Progenitor cell of endocrine pancreas (in vitro differentiated cells): ENCODE measurements around the gene TGFBR2. TPM values are rescaled to one million over a fixed set of nuclear protein-coding genes. Genes with fewer than 3 reads are reported as not detected.

ENCODE experiments used
- DNase-seq: peaks from one replicate; pipeline ENCODE4 v3.0.0; 2021; ENCODE audit warnings: low spot score; ENCODE audit not compliant: unreplicated experiment
- H3K27ac Mint-ChIP-seq: 2 replicates; pipeline ENCODE4 v1.8.0; 2021; ENCODE audit warnings: mild to moderate bottlenecking, moderate library complexity, mixed read lengths
- H3K27me3 Mint-ChIP-seq: 2 replicates; pipeline ENCODE4 v1.8.0; 2021; ENCODE audit warnings: mixed read lengths
- H3K36me3 Mint-ChIP-seq: 2 replicates; pipeline ENCODE4 v1.8.0; 2022; ENCODE audit warnings: mixed read lengths; ENCODE audit not compliant: insufficient read depth
- H3K4me1 Mint-ChIP-seq: 2 replicates; pipeline ENCODE4 v1.8.0; 2021; ENCODE audit warnings: low read depth, mixed read lengths
- H3K4me3 Mint-ChIP-seq: 2 replicates; pipeline ENCODE4 v1.8.0; 2021; ENCODE audit warnings: low read depth, mild to moderate bottlenecking, moderate library complexity, mixed read lengths
- H3K9me3 Mint-ChIP-seq: 2 replicates; pipeline ENCODE4 v1.8.0; 2021; ENCODE audit warnings: low read depth, mixed read lengths
- total RNA-seq: library from RNA; stranded (reverse); gene quantifications from 2 replicates; pipeline ENCODE4 v1.2.1, GENCODE V29; 2021
- TF ChIP-seq, protein P1 (sequence below): fragments of 200-600 bp; sonication (generic); IDR thresholded peaks from one replicate; pipeline ENCODE4 v1.5.0; 2021; ENCODE audit warnings: antibody characterized with exemption, mild to moderate bottlenecking; ENCODE audit not compliant: unreplicated experiment

The TGFBR2 gene
- total RNA-seq, 1 donor from 2014 or later: 21.1 TPM

DNA sequence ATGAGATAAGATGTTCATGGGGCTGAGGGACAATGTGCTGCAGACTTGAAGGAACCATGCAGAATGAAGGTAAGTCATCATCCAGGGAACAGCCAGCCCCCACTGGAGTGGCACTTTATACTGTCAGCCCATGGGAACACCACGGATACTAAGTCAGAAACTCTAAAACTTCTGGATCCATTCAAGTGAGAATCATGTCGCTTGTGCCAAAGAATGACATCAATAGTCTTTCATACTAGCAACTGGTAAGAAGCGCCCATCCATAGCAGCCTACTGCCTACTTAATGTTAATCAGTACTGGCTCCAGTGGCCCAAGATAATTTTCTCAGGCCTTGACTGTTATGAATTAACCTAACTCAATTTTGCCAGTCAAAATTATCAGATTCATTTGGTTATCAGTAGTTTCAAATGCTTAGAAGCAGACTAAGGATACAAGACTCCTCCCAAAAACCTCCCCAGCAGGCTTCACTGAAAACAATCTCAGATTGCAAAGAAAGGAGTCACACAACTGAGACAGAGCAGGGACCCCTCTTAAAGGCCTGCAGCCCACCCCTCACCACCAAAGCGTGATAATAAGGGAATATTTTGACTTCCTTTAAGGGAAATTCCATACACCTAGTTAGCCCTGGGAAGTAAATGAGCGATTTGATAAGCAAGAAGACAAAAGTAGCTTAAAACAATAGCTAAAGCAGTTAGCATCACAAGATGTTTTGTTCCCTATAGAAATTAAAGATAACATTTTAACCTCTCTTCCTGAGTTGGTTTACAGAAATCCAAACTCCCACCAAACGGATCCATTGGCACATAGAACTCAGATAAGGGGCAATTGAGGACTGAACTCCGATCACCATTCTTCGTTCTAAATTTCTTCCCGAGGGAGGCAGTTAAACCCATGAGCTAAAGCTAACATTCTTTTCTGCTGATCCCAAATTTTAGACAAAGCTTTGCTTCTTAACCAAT, 98.8 kb downstream of the TGFBR2 start:
- TF ChIP-seq, protein P1, sequence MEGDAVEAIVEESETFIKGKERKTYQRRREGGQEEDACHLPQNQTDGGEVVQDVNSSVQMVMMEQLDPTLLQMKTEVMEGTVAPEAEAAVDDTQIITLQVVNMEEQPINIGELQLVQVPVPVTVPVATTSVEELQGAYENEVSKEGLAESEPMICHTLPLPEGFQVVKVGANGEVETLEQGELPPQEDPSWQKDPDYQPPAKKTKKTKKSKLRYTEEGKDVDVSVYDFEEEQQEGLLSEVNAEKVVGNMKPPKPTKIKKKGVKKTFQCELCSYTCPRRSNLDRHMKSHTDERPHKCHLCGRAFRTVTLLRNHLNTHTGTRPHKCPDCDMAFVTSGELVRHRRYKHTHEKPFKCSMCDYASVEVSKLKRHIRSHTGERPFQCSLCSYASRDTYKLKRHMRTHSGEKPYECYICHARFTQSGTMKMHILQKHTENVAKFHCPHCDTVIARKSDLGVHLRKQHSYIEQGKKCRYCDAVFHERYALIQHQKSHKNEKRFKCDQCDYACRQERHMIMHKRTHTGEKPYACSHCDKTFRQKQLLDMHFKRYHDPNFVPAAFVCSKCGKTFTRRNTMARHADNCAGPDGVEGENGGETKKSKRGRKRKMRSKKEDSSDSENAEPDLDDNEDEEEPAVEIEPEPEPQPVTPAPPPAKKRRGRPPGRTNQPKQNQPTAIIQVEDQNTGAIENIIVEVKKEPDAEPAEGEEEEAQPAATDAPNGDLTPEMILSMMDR: no peak
- Mint-ChIP-seq H3K4me3 (no peak overlapping the region), H3K27me3 (no peaks in the 10 kb centered on the region), H3K4me1 (no peaks in the 10 kb centered on the region), H3K36me3 (peaks cover 17% of the 10 kb centered on the region), H3K27ac (no peak overlapping the region), H3K9me3 (peaks cover 32% of the 10 kb centered on the region)
- DNase-seq: no peak

DNA sequence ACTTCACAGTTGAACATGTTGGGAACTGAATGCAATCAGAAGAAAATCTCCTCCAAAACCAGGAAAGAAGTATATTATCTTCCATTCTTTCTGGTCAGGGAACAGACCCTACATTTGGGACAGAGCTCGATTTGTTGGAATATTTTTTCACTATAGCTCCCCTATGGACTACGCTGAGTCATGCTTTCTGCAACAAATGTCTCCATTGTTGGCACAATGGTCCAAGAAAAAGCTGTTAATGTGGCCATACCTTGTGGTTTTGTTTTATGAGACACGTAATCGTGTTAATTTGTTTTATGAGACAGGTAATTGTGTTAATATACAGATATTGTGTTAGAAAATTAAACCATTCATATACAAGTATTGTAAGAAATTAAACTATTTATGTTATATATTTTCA, 101.4 kb downstream of the TGFBR2 start:
- no peak overlapping the region for H3K4me3 Mint-ChIP-seq
- no peaks in the 10 kb centered on the region for H3K27me3 Mint-ChIP-seq
- peaks cover 21% of the 10 kb centered on the region for H3K9me3 Mint-ChIP-seq
- no peak for DNase-seq
- H3K27ac Mint-ChIP-seq: no peak overlapping the region
- H3K4me1 Mint-ChIP-seq: no peaks in the 10 kb centered on the region
- TF ChIP-seq, protein P1: no peak
- peaks cover 10% of the 10 kb centered on the region for H3K36me3 Mint-ChIP-seq

DNA sequence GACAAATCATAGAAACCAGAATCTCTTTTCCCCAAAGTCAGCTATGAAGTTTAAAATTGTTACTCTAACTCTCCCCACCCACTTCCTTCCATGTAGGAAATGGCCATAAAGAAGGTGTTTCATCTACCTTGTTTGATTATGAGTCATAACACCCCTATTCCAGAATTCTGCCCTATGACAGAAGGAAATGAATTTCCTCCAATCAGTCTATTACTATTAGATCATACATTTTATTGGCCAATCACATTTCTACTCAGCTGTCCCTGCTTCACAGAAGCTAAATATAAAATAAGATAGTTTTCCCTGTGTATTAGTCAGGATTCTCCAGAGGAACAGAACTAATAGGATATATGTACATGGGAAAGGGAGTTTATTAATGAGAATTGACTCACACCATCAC, 102.1 kb downstream of the TGFBR2 start:
- Mint-ChIP-seq H3K27me3 (no peaks in the 10 kb centered on the region), H3K4me3 (no peak overlapping the region), H3K36me3 (peaks cover 6% of the 10 kb centered on the region), H3K9me3 (peaks cover 15% of the 10 kb centered on the region), H3K4me1 (no peaks in the 10 kb centered on the region), H3K27ac (no peak overlapping the region)
- DNase-seq: no peak
- TF ChIP-seq, protein P1: no peak

DNA sequence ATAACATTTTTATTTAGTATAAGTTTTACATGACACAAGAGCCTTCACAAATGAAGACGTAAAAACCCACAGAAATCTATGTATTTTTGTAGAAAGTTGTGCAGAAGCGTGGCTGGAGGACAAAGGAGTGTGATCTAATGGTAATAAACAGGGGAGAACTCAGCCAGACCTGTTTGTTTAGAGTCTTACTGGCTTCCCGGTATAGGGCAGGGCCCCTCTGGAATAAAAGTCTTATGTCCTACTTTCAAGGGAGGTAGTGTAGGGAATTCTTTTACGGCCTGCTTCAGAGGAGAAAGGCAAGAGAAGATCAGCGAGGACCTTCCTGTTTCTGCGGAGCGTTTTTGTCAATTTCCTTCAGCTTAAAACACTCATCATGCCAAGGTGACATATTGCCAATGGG, 103.6 kb downstream of the TGFBR2 start:
- Mint-ChIP-seq H3K36me3 (peaks cover 4% of the 10 kb centered on the region), H3K4me1 (no peaks in the 10 kb centered on the region), H3K4me3 (no peak overlapping the region), H3K27ac (no peak overlapping the region), H3K27me3 (no peaks in the 10 kb centered on the region), H3K9me3 (peaks cover 20% of the 10 kb centered on the region)
- no peak for DNase-seq
- TF ChIP-seq, protein P1: no peak

DNA sequence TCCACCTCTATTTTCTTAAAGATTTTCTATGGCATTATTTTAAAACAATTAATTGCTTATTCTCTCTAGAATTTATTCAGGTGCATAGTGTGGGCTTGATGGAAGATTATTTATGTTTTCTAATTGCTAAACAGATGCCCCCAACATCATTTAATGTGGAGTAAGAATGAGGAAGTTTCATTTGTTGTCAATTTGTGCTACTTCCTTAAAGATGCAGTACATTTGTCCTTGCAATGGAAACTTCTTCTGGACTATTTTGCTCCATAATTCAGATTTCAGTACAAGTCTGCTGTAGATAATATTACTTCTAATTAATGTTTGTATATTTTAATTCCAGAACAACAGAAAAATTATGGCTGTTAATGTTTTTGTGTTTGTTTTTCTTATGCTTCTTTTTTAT, 104.8 kb downstream of the TGFBR2 start:
- Mint-ChIP-seq H3K36me3 (peaks cover 2% of the 10 kb centered on the region), H3K27me3 (no peaks in the 10 kb centered on the region), H3K27ac (no peak overlapping the region), H3K4me3 (no peak overlapping the region), H3K9me3 (peaks cover 20% of the 10 kb centered on the region), H3K4me1 (no peaks in the 10 kb centered on the region)
- no peak for DNase-seq
- TF ChIP-seq, protein P1: no peak
